HG03457 (cell line): ENCODE results near the gene BMP15.

Source experiments
- ATAC-seq: cut with Tn5 transposase; IDR thresholded peaks from one replicate; pipeline ENCODE4 v1.9.1; 2021; ENCODE audit warnings: moderate number of reproducible peaks; ENCODE audit not compliant: unreplicated experiment

The BMP15 gene

DNA sequence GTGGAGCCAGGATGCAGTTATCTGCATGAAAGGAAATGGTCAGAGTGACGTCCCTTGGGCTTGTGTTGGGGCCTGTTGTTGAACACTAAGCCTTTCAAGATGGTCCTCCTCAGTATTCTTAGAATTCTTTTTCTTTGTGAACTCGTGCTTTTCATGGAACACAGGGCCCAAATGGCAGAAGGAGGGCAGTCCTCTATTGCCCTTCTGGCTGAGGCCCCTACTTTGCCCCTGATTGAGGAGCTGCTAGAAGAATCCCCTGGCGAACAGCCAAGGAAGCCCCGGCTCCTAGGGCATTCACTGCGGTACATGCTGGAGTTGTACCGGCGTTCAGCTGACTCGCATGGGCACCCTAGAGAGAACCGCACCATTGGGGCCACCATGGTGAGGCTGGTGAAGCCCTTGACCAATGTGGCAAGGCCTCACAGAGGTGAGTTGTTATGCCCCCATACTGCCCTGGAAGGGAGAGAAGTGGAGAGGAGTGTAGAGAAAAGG is at the start of gene BMP15:
Gene BMP15, plus strand, starts transcription at position 51 of the 492 bp plus-strand sequence. Its CDS starts 49 bp downstream, at position 100.
- no peak for ATAC-seq

DNA sequence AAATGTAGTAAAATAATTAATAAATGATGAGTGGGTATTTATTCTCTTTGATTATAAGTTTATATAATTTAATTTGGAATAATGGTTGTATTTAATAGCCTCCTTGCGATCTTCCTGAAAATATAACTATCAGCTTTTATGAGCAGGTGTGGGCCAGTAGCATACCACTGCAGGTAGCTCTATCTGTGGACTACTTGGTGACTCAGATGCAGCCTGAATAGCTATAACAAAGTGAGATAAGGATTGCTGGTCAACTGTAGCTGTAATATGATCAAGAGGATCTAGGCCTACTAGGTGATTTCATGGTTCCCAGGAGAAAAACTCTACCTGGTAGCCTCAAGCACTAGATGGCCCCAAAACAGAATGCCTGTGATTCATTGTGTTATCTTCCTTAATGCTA is 47.1 kb upstream of the BMP15 start:
- ATAC-seq = no peak

DNA sequence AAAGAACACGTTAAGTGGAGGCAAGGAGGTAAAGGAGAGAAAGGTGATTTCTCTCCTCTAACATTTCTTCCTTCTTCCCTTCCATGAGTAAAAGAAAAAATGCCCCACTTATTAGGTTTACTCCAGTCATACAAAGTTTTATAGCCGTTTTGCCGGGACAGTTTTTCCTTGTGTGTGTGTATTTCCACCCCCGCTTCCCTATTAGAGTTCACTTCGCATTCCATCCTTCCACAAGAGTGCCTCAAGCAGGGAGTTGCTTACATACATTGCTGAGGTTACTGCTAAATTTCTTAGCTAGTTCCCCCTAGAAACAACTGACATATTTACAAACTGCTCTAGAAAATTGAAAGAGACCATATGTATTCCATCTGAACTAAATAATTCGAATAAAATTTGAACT is 45.2 kb upstream of the BMP15 start:
- no peak for ATAC-seq

DNA sequence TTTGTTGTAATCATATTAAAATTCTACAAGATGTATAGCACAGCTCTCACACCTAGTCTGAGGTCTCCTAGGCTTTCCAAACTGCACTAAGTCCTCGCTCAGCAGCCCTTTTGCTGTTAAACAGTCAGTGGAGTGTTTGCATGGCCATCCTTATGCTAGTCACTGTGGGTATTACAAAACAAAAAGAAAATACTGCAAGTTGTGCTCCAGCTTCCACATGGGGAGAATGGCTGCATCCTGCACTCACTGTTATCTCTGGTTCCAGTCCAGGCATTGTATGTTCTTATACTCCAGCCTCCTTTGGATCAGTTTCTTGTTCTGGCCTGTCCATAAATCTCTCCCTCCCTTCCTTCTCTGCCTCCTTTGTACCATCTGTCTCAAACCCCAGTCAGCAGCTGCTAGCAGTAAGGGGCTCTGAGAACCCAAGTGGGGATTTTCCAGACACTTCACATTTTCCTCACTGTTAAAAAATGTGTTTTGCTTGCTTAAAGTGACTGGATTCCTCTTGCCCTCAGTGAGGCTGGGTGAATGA is 38.5 kb upstream of the BMP15 start:
- ATAC-seq = no peak

DNA sequence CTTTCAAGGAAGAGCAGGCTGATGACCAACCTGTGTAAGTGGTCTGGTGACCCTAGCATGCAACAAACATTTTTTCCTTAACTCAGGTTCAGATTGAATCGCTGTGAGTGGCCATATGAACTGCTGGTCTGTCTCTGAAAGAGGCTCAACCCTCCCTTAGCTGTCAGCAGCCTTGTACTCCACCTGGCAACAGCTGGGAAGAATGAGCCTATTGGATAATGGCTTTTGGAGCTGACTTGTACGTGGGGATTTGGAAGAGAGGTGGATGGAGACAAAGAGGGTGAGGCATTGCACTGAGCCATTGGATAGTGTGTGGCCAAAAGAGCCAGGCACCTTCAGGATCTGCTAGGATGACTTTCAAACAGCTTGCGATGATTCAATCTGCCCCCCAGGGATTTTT is 35.7 kb upstream of the BMP15 start:
- no peak for ATAC-seq

DNA sequence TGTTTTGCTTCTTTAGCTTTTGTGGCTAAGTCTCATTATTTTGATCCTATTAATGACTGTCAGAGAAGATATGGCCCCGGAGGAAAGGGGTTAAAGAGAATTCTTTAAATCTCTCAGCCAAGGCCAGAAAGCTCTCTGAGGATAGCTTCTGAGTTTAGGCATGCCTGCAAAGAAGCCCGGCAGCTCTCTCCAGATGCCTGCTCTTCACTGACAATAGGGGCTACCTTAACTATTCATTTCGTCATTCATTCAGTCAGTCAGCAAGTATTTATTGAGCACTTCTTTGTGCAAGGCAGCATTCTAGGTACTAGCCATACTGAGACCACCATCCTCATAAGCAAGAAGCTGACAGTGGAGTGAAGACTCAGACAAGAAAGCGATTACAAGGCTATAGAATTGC is 34.0 kb upstream of the BMP15 start:
- ATAC-seq = no peak

DNA sequence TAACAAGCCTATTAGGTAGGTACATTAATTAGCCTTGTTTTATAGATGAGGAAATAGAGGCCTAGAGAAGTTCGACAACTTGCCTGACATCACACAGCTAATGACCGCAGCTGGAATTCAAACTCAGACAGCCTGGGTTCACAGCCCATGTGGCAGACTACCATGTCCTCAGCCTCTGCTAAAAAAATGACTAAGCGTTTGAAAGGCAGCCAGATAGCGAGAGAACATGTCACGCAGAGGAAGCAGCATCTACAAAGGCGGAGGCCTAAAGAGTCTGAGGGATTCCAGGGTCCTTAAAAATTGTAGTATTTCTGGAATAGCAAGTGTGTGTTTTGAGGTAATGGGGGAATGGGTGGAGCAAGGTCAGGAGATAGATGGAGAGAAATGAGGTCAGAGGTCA is 33.2 kb upstream of the BMP15 start:
- ATAC-seq = no peak

DNA sequence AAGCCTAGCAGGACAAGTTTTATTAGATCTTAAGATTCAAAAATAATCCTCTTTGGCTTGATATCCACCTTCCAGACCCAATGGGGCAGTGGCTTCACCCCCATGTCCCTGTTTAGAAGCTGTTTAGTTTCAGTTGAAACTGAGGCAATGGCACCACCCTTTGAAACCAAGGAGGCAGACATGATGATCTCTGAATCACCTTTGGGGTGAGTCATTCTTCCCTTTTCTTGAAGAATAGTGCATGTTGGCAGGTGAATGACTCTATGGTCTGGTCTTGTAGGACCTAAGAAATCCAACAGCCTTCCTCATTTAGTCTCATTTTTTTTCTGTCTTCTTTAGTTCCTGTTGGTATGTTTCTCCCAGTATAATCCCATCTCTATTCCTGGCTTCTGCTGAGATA is 29.5 kb upstream of the BMP15 start:
- no peak for ATAC-seq

DNA sequence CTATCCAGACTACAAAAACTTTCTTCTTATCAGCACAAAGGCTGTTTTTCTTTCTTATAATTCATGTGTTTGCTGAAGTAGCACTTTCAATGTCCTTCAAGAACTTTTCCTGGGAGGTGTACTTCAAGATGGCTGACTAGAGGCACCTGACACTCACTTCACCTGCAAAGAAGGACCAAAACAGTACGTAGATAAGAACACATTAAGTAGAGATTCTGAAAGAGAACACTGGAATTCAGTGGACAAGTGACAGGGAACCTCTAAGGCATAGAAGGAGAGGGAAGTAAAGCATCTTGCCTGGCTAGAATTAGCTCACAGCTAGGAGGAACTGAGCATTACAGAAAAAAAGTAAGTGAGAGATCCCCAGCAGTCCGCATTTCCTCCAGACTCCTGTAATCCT is 21.7 kb upstream of the BMP15 start:
- no peak for ATAC-seq

DNA sequence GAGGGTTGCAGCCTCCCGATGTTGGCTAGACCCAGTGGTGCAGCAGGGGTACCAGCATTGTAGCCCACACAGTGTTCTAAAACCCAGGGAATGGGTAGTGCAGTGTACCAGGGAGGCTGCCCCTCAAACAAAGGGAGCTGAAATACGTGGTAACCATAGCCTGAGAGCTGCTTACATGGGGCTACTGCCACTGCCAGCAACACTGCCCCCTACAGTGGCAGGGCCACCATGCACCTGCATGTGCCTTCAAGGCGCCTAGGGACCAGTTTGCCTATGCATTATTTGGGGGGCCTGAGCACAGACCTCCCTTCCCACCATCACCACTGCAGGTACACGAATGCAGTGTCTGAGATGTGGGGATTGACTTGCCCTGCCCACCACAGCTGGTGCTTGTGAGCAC is 21.0 kb upstream of the BMP15 start:
- ATAC-seq = no peak

DNA sequence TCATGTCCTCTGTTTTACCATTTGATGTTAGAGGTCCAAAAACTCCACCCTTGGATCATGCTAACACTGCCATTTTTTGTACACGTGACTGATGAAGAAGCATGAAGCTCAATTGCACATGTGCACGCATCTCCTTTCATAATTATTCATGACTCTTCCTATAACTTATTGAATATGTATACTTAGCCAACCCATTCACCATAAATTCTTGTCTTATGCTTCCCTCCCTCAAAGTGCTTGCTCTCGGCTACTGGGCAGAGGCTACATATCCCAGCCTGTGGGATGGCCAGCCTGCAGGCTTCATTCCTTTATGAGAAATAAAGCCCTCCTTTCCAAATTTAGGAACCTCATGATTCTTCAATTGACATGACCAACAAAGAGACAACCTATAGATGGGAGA is 17.5 kb upstream of the BMP15 start:
- no peak for ATAC-seq

DNA sequence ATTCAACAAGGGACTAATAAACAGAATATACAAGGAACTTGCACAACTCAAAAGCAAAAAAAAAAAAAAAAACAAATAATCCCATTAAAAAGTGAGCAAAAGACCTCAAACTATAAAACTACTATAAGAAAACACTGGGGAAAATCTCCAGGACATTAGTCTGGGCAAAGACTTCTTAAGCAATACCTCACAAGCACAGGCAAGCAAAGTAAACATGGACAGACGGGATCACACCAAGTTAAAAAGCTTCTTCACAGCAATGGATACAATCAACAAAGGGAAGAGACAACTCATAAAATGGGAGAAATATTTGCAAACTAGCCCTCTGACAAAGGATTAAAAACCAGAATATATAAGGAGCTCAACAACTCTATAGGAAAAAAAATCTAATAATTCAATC is 17.1 kb upstream of the BMP15 start:
- no peak for ATAC-seq

DNA sequence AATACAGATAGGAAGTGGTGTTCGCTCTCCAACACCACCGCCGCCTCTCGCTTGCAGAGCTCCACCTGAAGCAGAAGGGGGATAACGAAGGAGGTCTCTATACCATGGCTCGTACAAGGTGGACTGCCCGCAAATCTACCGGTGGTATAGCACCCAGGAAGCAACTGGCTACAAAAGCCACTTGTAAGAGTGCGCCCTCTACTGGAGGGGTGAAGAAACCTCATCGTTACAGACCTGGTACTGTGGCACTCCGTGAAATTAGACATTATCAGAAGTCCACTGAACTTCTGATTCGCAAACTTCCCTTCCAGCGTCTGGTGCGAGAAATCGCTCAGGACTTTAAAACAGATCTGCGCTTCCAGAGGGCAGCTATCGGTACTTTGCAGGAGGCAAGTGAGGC is 5.2 kb upstream of the BMP15 start:
- ATAC-seq = no peak

DNA sequence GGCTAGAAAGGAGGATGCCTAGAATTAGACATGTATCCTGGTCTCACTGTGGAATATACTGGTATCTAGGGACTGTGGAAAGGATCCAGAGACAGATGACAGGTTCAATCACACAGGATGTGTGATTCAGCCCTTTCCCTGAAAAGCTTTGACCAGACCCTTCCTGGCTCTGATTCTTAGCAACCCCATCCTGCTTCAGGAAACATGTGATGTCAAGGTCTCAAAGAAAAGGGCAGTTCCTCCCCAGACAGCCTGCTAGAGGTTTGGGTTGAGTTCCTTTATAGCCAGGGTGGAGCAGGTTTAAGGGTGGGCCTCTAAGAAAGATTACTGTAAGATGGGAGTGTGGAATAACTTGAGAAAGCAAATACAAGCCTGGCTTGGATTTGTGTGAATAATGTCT is 3.0 kb downstream of the BMP15 start:
- ATAC-seq = no peak

DNA sequence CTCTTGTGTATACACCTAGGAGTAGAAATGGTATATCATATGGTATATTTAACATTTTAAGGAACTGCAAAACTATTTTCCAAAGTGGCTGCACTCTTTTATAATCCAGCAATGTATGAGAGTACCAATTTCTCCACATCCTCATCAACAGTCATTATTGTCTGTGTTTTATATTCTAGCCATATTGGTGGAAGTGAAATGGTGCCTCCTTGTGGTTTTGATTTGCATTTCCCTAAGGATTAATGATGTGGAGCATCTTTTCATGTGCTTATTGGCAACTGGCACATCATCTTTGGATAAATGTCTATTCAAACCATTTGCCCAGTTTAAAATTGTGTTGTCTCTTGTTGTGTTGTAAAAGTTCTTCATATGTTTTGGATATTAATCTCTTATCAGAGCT is 9.6 kb downstream of the BMP15 start:
- ATAC-seq = no peak

DNA sequence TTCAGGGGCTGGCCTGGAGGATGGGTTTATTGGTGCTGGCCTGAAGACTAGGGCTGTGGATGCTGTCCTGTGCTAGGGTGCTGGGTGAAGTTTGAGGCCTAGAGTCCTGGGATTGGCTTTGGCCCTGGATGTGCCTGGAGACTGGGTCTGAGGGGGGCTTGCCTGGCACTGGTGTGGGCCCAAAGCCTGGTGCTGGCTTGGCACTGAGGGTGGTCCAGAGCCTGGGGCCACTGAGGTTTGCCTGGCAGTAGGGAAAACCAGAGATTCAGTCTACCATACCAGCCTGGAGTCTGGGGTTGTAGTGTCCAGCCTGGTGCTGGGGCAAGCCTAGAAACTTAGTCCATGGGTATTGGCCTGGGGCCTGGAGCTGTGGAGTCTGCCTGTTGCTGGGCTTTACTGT is 16.6 kb downstream of the BMP15 start:
- no peak for ATAC-seq

DNA sequence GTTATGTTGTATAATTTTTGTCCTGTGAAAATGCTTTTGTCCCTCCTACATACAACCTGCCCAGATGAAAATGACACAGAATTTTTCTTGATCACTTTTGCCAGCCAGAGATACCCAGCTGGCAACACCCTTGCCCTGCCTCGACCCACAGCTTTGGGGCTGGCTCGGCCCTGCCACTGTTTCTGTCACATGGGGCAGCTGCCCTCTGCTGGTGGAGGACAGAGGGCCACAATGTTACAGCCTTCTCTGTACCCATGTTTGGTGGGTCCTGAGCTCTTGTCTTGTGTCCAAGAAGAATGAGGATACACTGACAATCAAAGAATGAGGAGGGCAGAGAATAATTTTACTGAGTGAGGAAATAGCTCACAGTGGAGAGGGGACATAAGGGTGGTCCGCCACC is 31.1 kb downstream of the BMP15 start:
- no peak for ATAC-seq

DNA sequence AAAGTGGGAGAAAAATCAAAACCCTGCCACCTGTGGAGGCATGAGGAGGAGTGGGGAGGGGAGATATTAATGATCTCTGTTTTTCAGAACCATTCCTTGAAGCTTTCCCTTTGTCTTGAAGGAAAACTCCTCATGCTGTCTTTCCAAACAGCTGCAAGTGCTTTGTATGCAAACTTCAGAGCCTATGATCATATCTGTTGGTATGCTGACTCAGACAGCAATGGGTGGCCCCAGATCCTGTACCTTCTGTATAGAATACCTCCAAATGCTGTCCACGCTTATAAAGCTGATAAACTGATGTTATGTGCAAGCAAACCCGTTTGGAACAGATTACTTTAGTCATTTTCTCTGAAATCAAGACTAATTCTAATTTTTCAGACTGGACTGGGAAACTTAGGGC is 31.9 kb downstream of the BMP15 start:
- no peak for ATAC-seq

DNA sequence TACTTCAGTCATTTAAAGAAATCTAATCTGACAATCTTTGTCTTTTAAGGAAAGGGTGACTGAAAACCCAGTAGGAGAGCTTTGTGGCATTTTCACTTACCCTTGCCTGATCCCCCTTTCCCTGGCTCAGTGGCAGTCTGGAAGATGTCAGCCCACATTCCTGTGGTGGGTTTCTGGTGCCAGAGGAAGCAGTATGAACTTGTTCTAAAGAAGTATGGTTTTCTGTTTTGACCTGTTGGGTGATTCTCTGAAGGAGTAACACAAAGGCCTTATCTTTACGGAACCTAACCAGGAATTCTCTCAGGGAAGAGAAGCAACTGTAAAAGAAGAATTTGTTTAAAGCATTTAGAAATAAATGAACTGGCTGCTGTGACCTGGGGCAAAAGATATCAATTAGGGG is 41.9 kb downstream of the BMP15 start:
- ATAC-seq = no peak

DNA sequence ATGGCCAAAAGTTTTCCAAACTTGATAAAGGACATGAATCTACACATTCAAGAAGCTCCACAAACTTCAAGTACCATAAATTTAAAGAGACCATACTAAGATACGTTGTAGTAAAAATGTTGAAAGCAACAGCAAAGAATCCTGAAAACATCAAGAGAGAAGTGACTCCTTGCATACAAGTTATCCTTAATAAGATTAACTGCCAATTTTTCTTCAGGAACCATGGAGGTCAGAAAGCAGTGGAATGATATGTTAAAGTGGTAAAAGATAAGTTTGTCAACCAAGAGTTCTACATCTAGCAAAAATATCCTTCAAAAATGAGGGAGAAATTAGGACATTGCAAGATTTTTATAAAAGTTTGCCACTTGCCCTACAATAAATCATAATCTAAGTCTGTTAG is 43.3 kb downstream of the BMP15 start:
- ATAC-seq = no peak

DNA sequence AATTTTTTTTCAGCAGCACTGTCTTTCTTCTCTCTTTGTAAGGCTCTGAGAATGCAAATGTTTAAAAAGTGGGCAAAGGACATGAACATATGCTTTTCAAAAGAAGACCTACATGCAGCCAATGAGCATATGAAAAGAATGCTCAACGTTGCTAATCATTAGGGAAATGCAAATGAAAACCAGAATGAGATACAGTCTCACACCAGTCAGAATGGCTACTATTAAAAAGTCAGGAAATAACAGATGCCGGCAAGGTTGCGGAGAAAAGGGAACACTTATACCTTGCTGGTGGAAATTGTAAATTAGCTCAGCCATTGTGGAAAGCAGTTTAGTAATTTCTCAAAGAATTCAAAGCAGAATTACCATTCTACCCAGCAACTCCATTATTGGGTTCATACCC is 51.6 kb downstream of the BMP15 start:
- ATAC-seq = no peak

DNA sequence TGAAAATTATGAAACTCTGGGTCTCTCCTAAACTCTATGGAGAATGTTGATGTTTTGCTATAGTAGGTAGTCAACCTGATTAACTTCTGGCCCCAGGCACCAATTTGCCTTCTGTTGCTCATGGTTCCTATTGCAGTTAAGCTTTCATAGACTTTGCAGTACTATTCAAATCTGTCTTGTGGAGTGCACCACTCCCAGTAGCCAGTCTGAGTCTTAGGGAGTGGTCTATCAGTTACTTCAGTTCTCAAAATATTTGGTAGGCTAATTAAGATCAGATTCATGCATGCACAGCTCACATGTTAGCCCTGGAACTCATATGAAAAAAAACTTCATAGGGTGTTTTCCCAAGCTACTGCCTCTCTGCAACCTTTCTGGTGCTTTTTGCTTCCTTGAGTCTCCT is 53.3 kb downstream of the BMP15 start:
- ATAC-seq = no peak
